CD14-positive monocyte (primary cell): ENCODE results near the gene CDH22. TPM values are rescaled to one million over a fixed set of nuclear protein-coding genes. Genes with fewer than 3 reads are reported as not detected.

Experiments
- DNase-seq, 3 donors: peaks; one replicate each; pipeline ENCODE4 v3.0.0-alpha.2; 2011 to 2022
- H2AFZ ChIP-seq: 2 replicates; pipeline ENCODE4 v1.6.0; 2012; ENCODE audit warnings: mild to moderate bottlenecking, low read depth, low read length, inconsistent platforms; ENCODE audit not compliant: insufficient read depth, poor library complexity, severe bottlenecking
- H3K27ac ChIP-seq, 2 donors: 1 replicate in 1 of 2; 2 replicates in 1 of 2; pipeline ENCODE4 v1.5.1; 2012 to 2013; ENCODE audit warnings: low read length in 2 of 2, control low read depth in 1 of 2, inconsistent platforms in 1 of 2, low read depth in 1 of 2, mild to moderate bottlenecking in 1 of 2
- H3K27me3 ChIP-seq, 2 donors: one replicate each; pipeline versions ENCODE4 v1.6.0 to v1.6.1; 2011 to 2013; ENCODE audit warnings: low read length in 2 of 2; ENCODE audit not compliant: control insufficient read depth in 2 of 2, insufficient read depth in 2 of 2
- H3K36me3 ChIP-seq, 2 donors: replicated peaks in 1 of 2; 1 replicate in 1 of 2; 2 replicates in 1 of 2; pipeline versions ENCODE4 v1.5.1 to v1.6.1; 2012 to 2013; ENCODE audit warnings: low read length in 2 of 2, control low read depth in 1 of 2, inconsistent platforms in 1 of 2, mild to moderate bottlenecking in 1 of 2; ENCODE audit not compliant: insufficient read depth in 2 of 2, control insufficient read depth in 1 of 2
- H3K4me1 ChIP-seq, 2 donors: 1 replicate in 1 of 2; 2 replicates in 1 of 2; pipeline versions ENCODE4 v1.5.1 to v1.6.1; 2012 to 2013; ENCODE audit warnings: low read length in 2 of 2, control low read depth in 1 of 2, inconsistent platforms in 1 of 2, mild to moderate bottlenecking in 1 of 2, moderate library complexity in 1 of 2; ENCODE audit not compliant: insufficient read depth in 2 of 2, control insufficient read depth in 1 of 2
- H3K4me2 ChIP-seq: replicated peaks from 2 replicates; pipeline ENCODE3; 2012; ENCODE audit warnings: low read length, moderate library complexity, mild to moderate bottlenecking; ENCODE audit not compliant: poor library complexity, severe bottlenecking; ENCODE audit errors: extremely low read depth
- H3K4me3 ChIP-seq, 3 experiments: fragments of 200-600 bp in 1 of 3; sonication (generic) in 1 of 3; replicated peaks in 1 of 3; 1 replicate in 2 of 3; 2 replicates in 1 of 3; pipeline ENCODE4 v1.5.1; 2011 to 2013; ENCODE audit warnings: low read length in 3 of 3, mild to moderate bottlenecking in 3 of 3, control low read depth in 2 of 3, low read depth in 2 of 3, inconsistent platforms in 1 of 3, moderate library complexity in 1 of 3
- H3K79me2 ChIP-seq: 2 replicates; pipeline ENCODE4 v1.6.0; 2012; ENCODE audit warnings: mild to moderate bottlenecking, control low read depth, inconsistent platforms, low read length, moderate library complexity; ENCODE audit not compliant: insufficient read depth
- H3K9ac ChIP-seq: 2 replicates; pipeline ENCODE4 v1.6.0; 2017; ENCODE audit warnings: low read length, mild to moderate bottlenecking; ENCODE audit not compliant: insufficient read depth, poor library complexity, severe bottlenecking
- H3K9me3 ChIP-seq, 2 donors: replicated peaks in 1 of 2; 1 replicate in 1 of 2; 2 replicates in 1 of 2; pipeline versions ENCODE4 v1.5.1 to v1.6.1; 2012 to 2013; ENCODE audit warnings: low read length in 2 of 2, control low read depth in 1 of 2; ENCODE audit not compliant: control insufficient read depth in 1 of 2, insufficient read depth in 1 of 2
- H4K20me1 ChIP-seq: 2 replicates; pipeline ENCODE4 v1.6.0; 2012; ENCODE audit warnings: mild to moderate bottlenecking, low read length, control low read depth, moderate library complexity; ENCODE audit not compliant: insufficient read depth
- H3K27ac Mint-ChIP-seq, 7 donors: one replicate each; pipeline ENCODE4 v1.8.0; 2020; ENCODE audit warnings: mild to moderate bottlenecking in 7 of 7, mixed read lengths in 7 of 7, moderate library complexity in 6 of 7, inconsistent platforms in 2 of 7
- H3K27me3 Mint-ChIP-seq, 3 donors: one replicate each; pipeline ENCODE4 v1.8.0; 2021 to 2022; ENCODE audit warnings: low read depth in 3 of 3, mild to moderate bottlenecking in 3 of 3, mixed read lengths in 3 of 3, moderate library complexity in 3 of 3, inconsistent platforms in 1 of 3
- H3K36me3 Mint-ChIP-seq, 2 donors: one replicate each; pipeline ENCODE4 v1.8.0; 2020; ENCODE audit warnings: mixed read lengths in 2 of 2, inconsistent platforms in 1 of 2, mild to moderate bottlenecking in 1 of 2
- H3K4me1 Mint-ChIP-seq: one replicate; pipeline ENCODE4 v1.8.0; 2020; ENCODE audit warnings: mild to moderate bottlenecking, mixed read lengths
- H3K4me3 Mint-ChIP-seq, 2 donors: one replicate each; pipeline ENCODE4 v1.8.0; 2020; ENCODE audit warnings: mild to moderate bottlenecking in 2 of 2, mixed read lengths in 2 of 2, moderate library complexity in 1 of 2
- H3K9me3 Mint-ChIP-seq, 7 donors: one replicate each; pipeline ENCODE4 v1.8.0; 2020 to 2022; ENCODE audit warnings: mixed read lengths in 7 of 7, mild to moderate bottlenecking in 6 of 7, moderate library complexity in 6 of 7, inconsistent platforms in 2 of 7
- WGBS: methylation state at CpG from one replicate; pipeline ENCODE4 v1.1.5; 2013; ENCODE audit warnings: missing lambda C conversion rate; ENCODE audit not compliant: insufficient coverage; 5-methylcytosine and 5-hydroxymethylcytosine counted together
- intact Hi-C, 2 donors: fragments of 100-400 bp; cut with micrococcal nuclease; formaldehyde crosslinking; loops; one replicate each; pipeline versions ENCODE4 v1.15.0 to v1.15.1; 2023
- polyA plus RNA-seq, 3 donors: library from polyadenylated mRNA; depleted of rRNA in 1 of 3; unstranded in 2 of 3; stranded (reverse) in 1 of 3; fragments of 300-500 nt in 2 of 3; fragments of >200 nt in 1 of 3; fragmentation: Illumina TruSeq in 2 of 3; gene quantifications; 1 replicate in 2 of 3; 2 replicates in 1 of 3; pipeline ENCODE4 v1.2.3, GENCODE V29; 2012 to 2021
- TF ChIP-seq, protein P1 (sequence below): fragments of 200-600 bp; IDR thresholded peaks from one replicate; pipeline ENCODE4 v1.8.0; 2022; ENCODE audit warnings: antibody characterized with exemption, mild to moderate bottlenecking

Gene CDH22
- polyA plus RNA-seq, 3 donors, result not detected

DNA sequence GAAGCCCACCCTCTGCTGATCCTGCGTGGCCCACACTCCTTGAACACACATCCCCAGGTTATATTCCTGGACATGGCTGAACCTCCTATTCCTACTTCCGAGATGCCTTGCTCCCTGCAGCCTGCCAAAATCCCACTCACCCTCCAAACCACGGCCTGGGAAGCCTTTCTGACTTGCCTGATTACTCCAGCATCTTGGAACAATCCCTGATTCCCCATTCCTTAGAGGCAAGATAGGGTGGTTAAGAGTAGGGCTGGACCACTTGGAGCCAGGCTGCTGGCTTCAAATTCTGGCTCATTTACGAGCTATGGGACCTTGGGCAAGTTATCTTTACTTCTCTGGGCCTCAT is 45.9 kb upstream of the CDH22 start:
- intact Hi-C loops, result no loop called here
- TF ChIP-seq, protein P1, sequence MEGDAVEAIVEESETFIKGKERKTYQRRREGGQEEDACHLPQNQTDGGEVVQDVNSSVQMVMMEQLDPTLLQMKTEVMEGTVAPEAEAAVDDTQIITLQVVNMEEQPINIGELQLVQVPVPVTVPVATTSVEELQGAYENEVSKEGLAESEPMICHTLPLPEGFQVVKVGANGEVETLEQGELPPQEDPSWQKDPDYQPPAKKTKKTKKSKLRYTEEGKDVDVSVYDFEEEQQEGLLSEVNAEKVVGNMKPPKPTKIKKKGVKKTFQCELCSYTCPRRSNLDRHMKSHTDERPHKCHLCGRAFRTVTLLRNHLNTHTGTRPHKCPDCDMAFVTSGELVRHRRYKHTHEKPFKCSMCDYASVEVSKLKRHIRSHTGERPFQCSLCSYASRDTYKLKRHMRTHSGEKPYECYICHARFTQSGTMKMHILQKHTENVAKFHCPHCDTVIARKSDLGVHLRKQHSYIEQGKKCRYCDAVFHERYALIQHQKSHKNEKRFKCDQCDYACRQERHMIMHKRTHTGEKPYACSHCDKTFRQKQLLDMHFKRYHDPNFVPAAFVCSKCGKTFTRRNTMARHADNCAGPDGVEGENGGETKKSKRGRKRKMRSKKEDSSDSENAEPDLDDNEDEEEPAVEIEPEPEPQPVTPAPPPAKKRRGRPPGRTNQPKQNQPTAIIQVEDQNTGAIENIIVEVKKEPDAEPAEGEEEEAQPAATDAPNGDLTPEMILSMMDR, result no peak

DNA sequence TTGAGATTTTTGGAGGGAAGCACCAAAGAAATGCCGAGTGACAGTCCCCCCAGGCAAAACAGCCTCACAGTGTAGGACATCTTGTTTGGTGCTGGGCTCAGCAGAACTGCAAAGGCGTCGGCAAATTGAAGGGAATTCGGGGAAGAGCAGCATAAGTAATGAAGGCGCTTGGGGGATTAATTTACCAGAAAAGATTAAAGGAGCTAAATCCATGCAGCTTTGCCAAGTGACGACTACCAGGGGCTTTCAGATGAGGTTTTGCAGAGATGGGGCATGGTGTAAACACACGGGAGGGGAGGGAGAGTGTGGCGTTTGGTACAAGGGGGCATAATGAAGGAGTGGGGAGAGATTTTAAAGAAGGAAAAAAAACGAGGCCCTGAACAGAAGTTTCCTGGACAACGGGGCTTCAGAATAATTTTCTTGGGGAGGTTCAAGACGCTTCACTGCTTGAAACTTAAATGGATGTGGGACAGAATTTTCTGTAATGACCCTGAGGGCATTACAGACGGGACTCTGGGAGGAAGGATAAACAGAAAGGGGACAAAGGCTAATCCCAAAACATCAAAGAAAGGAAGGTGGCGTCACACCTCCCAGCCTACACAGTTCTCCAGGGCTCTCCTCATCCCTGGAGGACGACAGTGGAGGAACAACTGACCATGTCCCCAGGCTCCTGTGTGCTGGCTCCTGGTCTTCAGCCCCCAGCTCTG is 45.4 kb upstream of the CDH22 start:
- Histone ChIP-seq H3K4me1 (peaks cover 34 to 43% of the 10 kb centered on the region in 2 donors), H3K4me3 (no peak overlapping the region), H3K36me3 (peaks cover 49 to 75% of the 10 kb centered on the region in 2 donors), H3K9me3 (no peaks in the 10 kb centered on the region), H4K20me1 (peaks cover 59% of the 10 kb centered on the region), H3K4me2 (no peak overlapping the region), H2AFZ (no peak overlapping the region), H3K27me3 (no peaks in the 10 kb centered on the region), H3K9ac (no peak overlapping the region), H3K27ac (no peak overlapping the region), H3K79me2 (peaks cover 10% of the 10 kb centered on the region)
- H3K36me3 Mint-ChIP-seq, result peaks cover 55 to 83% of the 10 kb centered on the region in 2 donors
- intact Hi-C loops, result no loop called here
- TF ChIP-seq, protein P1, result no peak
- peaks cover 39% of the 10 kb centered on the region for H3K4me1 Mint-ChIP-seq
- peaks cover 0 to 2% (median 0%) of the 10 kb centered on the region in 7 donors for H3K9me3 Mint-ChIP-seq
- H3K27ac Mint-ChIP-seq, result peak overlapping the region in 3 of 7 donors; percentile 36 to 56 (median 53)
- 91% methylated on average over 12 of the region's 14 CpGs for WGBS
- DNase-seq, result no peak
- H3K4me3 Mint-ChIP-seq, result no peak overlapping the region
- H3K27me3 Mint-ChIP-seq, result peaks cover 0 to 2% (median 0%) of the 10 kb centered on the region in 3 donors

More for the DNA sequence above, 45.9 kb upstream of the CDH22 start:
- Histone ChIP-seq H2AFZ (no peak overlapping the region), H3K36me3 (peaks cover 49 to 71% of the 10 kb centered on the region in 2 donors), H3K9me3 (no peaks in the 10 kb centered on the region), H3K27ac (no peak overlapping the region), H4K20me1 (peaks cover 59% of the 10 kb centered on the region), H3K4me2 (no peak overlapping the region), H3K4me1 (peaks cover 40 to 48% of the 10 kb centered on the region in 2 donors), H3K79me2 (peaks cover 15% of the 10 kb centered on the region), H3K4me3 (no peak overlapping the region), H3K9ac (no peak overlapping the region), H3K27me3 (no peaks in the 10 kb centered on the region)
- WGBS, result 100% methylated on average over 2 of the region's 4 CpGs
- Mint-ChIP-seq H3K4me3 (no peak overlapping the region), H3K4me1 (peaks cover 44% of the 10 kb centered on the region), H3K27me3 (peaks cover 0 to 2% (median 0%) of the 10 kb centered on the region in 3 donors), H3K9me3 (peaks cover 0 to 2% (median 0%) of the 10 kb centered on the region in 7 donors), H3K36me3 (peaks cover 59 to 83% of the 10 kb centered on the region in 2 donors), H3K27ac (peak overlapping the region in 4 of 7 donors; percentile 35 to 75 (median 46))
- DNase-seq, result no peak
